ENCODE measurements around the gene CD47. TPM values are rescaled to one million over a fixed set of nuclear protein-coding genes. Genes with fewer than 3 reads are reported as not detected.

The CD47 gene
- total RNA-seq, 1 donor from 2014 or later: 141 TPM

GRCh38 chr3:108011616-108012015 lies 79.2 kb downstream of the CD47 start:
- H3K4me3 ChIP-seq (ENCODE audit: low read depth, low read length): no peak overlapping the region
- DNase-seq (ENCODE audit: low read depth): no peak
- TF ChIP-seq CTCF (conservative IDR thresholded peaks at IDR 0.05; ENCODE audit: low read depth, low read length): no peak

- H3K4me3 ChIP-seq (ENCODE audit: low read depth, low read length): no peak overlapping the region
- DNase-seq (ENCODE audit: low read depth): no peak
- TF ChIP-seq CTCF (conservative IDR thresholded peaks at IDR 0.05; ENCODE audit: low read depth, low read length): no peak
These were observed 81.7 kb downstream of the CD47 start for GRCh38 chr3:108008931-108009639.

GRCh38 chr3:108008106-108008505 lies 82.7 kb downstream of the CD47 start:
- no peak for TF ChIP-seq CTCF (conservative IDR thresholded peaks at IDR 0.05; ENCODE audit: low read depth, low read length)

GRCh38 chr3:108006881-108007331 lies 83.9 kb downstream of the CD47 start:
- H3K4me3 ChIP-seq (ENCODE audit: low read depth, low read length): no peak overlapping the region
- TF ChIP-seq CTCF (conservative IDR thresholded peaks at IDR 0.05; ENCODE audit: low read depth, low read length): no peak
- no peak for DNase-seq (ENCODE audit: low read depth)

More at GRCh38 chr3:108008106-108008505, 82.7 kb downstream of the CD47 start:
- no peak overlapping the region for H3K4me3 ChIP-seq (ENCODE audit: low read depth, low read length)
- no peak for DNase-seq (ENCODE audit: low read depth)

- no peak overlapping the region for H3K4me3 ChIP-seq (ENCODE audit: low read depth, low read length)
- no peak for DNase-seq (ENCODE audit: low read depth)
- no peak for TF ChIP-seq CTCF (conservative IDR thresholded peaks at IDR 0.05; ENCODE audit: low read depth, low read length)
These were observed 84.6 kb downstream of the CD47 start for GRCh38 chr3:108006077-108006771.

GRCh38 chr3:108004647-108005046 lies 86.2 kb downstream of the CD47 start:
- no peak for TF ChIP-seq CTCF (conservative IDR thresholded peaks at IDR 0.05; ENCODE audit: low read depth, low read length)
- no peak for DNase-seq (ENCODE audit: low read depth)
- H3K4me3 ChIP-seq (ENCODE audit: low read depth, low read length): no peak overlapping the region
